Osteoblast (primary cell): ENCODE measurements around the gene CMSS1. TPM values are rescaled to one million over a fixed set of nuclear protein-coding genes. Genes with fewer than 3 reads are reported as not detected.

Experiments used
- DNase-seq: peaks from one replicate; pipeline ENCODE4 v3.0.0; 2011; ENCODE audit warnings: low spot score, mixed read lengths; ENCODE audit not compliant: insufficient read length; ENCODE audit errors: missing footprints
- H2AFZ ChIP-seq: 2 replicates; pipeline ENCODE4 v1.6.0; 2011; ENCODE audit warnings: mild to moderate bottlenecking, low read length
- H3K27ac ChIP-seq: 2 replicates; pipeline ENCODE4 v1.5.1; 2011; ENCODE audit warnings: mild to moderate bottlenecking, low read depth, low read length, moderate library complexity
- H3K27me3 ChIP-seq: 2 replicates; pipeline ENCODE4 v1.6.0; 2012; ENCODE audit warnings: mild to moderate bottlenecking, control low read depth, inconsistent platforms, low read length, moderate library complexity; ENCODE audit not compliant: insufficient read depth
- H3K36me3 ChIP-seq: 2 replicates; pipeline ENCODE4 v1.5.1; 2011; ENCODE audit warnings: mild to moderate bottlenecking, low read length, control low read depth, moderate library complexity; ENCODE audit not compliant: insufficient read depth
- H3K4me1 ChIP-seq: 2 replicates; pipeline ENCODE4 v1.5.1; 2011; ENCODE audit warnings: mild to moderate bottlenecking, low read length, control low read depth, moderate library complexity; ENCODE audit not compliant: insufficient read depth
- H3K4me2 ChIP-seq: 2 replicates; pipeline ENCODE4 v1.6.0; 2011; ENCODE audit warnings: mild to moderate bottlenecking, low read length; ENCODE audit not compliant: insufficient read depth
- H3K4me3 ChIP-seq: fragments of 200-600 bp; sonication (generic); 3 replicates; pipeline ENCODE4 v1.5.1; 2012; ENCODE audit warnings: mild to moderate bottlenecking, low read length, inconsistent platforms; ENCODE audit not compliant: insufficient read depth
- H3K79me2 ChIP-seq: 2 replicates; pipeline ENCODE4 v1.6.0; 2012; ENCODE audit warnings: mild to moderate bottlenecking, low read length, control low read depth, inconsistent platforms; ENCODE audit not compliant: insufficient read depth
- H3K9me3 ChIP-seq: 2 replicates; pipeline ENCODE4 v1.5.1; 2011; ENCODE audit warnings: low read depth, low read length, control low read depth
- H4K20me1 ChIP-seq: 2 replicates; pipeline ENCODE4 v1.6.0; 2012; ENCODE audit warnings: mild to moderate bottlenecking, low read length, control low read depth; ENCODE audit not compliant: insufficient read depth
- CTCF ChIP-seq: IDR thresholded peaks from 2 replicates; pipeline ENCODE4 v1.5.1; 2011; ENCODE audit warnings: mild to moderate bottlenecking, low read depth, low read length, moderate library complexity; ENCODE audit errors: extremely low read depth
- total RNA-seq: library from RNA; depleted of rRNA; stranded (reverse); fragments of >200 nt; gene quantifications from 2 replicates; pipeline ENCODE4 v1.2.3, GENCODE V29; 2012

CMSS1 gene
- total RNA-seq, 1 donor = 15.9 TPM

GRCh38 chr3:100027321-100027720 lies 209.7 kb downstream of the CMSS1 start:
- H3K79me2 ChIP-seq = no peaks in the 10 kb centered on the region
- no peak overlapping the region for H2AFZ ChIP-seq
- peaks cover 42% of the 10 kb centered on the region for H3K4me1 ChIP-seq
- H3K27ac ChIP-seq = no peak overlapping the region
- no peaks in the 10 kb centered on the region for H4K20me1 ChIP-seq
- no peak for TF ChIP-seq CTCF
- H3K9me3 ChIP-seq = no peaks in the 10 kb centered on the region
- H3K36me3 ChIP-seq = no peaks in the 10 kb centered on the region
- no peak overlapping the region for H3K4me3 ChIP-seq
- H3K4me2 ChIP-seq = no peak overlapping the region
- H3K27me3 ChIP-seq = no peaks in the 10 kb centered on the region
- no peak for DNase-seq

GRCh38 chr3:100029052-100029451 lies 211.4 kb downstream of the CMSS1 start:
- DNase-seq = no peak
- Histone ChIP-seq H4K20me1 (no peaks in the 10 kb centered on the region), H3K79me2 (no peaks in the 10 kb centered on the region), H3K4me2 (no peak overlapping the region), H2AFZ (no peak overlapping the region), H3K9me3 (no peaks in the 10 kb centered on the region), H3K4me3 (no peak overlapping the region), H3K4me1 (peaks cover 42% of the 10 kb centered on the region), H3K27ac (no peak overlapping the region), H3K27me3 (no peaks in the 10 kb centered on the region), H3K36me3 (no peaks in the 10 kb centered on the region)
- no peak for TF ChIP-seq CTCF

GRCh38 chr3:100029689-100030088 lies 212.0 kb downstream of the CMSS1 start:
- no peaks in the 10 kb centered on the region for H3K36me3 ChIP-seq
- H3K79me2 ChIP-seq = no peaks in the 10 kb centered on the region
- H3K4me2 ChIP-seq = no peak overlapping the region
- no peak for DNase-seq
- H3K27ac ChIP-seq = no peak overlapping the region
- no peaks in the 10 kb centered on the region for H3K9me3 ChIP-seq
- H3K27me3 ChIP-seq = no peaks in the 10 kb centered on the region
- H4K20me1 ChIP-seq = no peaks in the 10 kb centered on the region
- no peak overlapping the region for H3K4me3 ChIP-seq
- no peak for TF ChIP-seq CTCF
- H2AFZ ChIP-seq = no peak overlapping the region
- H3K4me1 ChIP-seq = peaks cover 40% of the 10 kb centered on the region

- no peak overlapping the region for H3K4me3 ChIP-seq
- H3K79me2 ChIP-seq = no peaks in the 10 kb centered on the region
- no peak overlapping the region for H3K4me2 ChIP-seq
- H4K20me1 ChIP-seq = no peaks in the 10 kb centered on the region
- peaks cover 33% of the 10 kb centered on the region for H3K4me1 ChIP-seq
- no peak for TF ChIP-seq CTCF
- H3K9me3 ChIP-seq = no peaks in the 10 kb centered on the region
- no peak for DNase-seq
- H2AFZ ChIP-seq = no peak overlapping the region
- H3K27ac ChIP-seq = no peak overlapping the region
- H3K36me3 ChIP-seq = no peaks in the 10 kb centered on the region
- H3K27me3 ChIP-seq = no peaks in the 10 kb centered on the region
Observed at GRCh38 chr3:100030346-100030745, 212.7 kb downstream of the CMSS1 start.
